ENCODE results near the gene SGCD.

GRCh38 chr5:156556666-156557406 is 229.9 kb downstream of the SGCD start:
- TF ChIP-seq, protein P1, sequence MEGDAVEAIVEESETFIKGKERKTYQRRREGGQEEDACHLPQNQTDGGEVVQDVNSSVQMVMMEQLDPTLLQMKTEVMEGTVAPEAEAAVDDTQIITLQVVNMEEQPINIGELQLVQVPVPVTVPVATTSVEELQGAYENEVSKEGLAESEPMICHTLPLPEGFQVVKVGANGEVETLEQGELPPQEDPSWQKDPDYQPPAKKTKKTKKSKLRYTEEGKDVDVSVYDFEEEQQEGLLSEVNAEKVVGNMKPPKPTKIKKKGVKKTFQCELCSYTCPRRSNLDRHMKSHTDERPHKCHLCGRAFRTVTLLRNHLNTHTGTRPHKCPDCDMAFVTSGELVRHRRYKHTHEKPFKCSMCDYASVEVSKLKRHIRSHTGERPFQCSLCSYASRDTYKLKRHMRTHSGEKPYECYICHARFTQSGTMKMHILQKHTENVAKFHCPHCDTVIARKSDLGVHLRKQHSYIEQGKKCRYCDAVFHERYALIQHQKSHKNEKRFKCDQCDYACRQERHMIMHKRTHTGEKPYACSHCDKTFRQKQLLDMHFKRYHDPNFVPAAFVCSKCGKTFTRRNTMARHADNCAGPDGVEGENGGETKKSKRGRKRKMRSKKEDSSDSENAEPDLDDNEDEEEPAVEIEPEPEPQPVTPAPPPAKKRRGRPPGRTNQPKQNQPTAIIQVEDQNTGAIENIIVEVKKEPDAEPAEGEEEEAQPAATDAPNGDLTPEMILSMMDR (IDR thresholded peaks at IDR 0.05): no peak
- no peak for TF ChIP-seq POLR2A (IDR thresholded peaks at IDR 0.05)
